Activated T-helper 1 cell treated with anti-CD3 and anti-CD28 coated beads, Interleukin-2, amount 50 U/mL, for 16 hours (primary cell): ENCODE measurements around the gene ALDH1L1.

Experiments
- DNase-seq, 2 donors: peaks; one replicate each; pipeline ENCODE4 v3.0.0-alpha.2; 2020; ENCODE audit warnings: low read depth in 1 of 2, low spot score in 1 of 2

ALDH1L1 gene

GRCh38 chr3:126056681-126057500 lies 123.5 kb downstream of the ALDH1L1 start:
- no peak for DNase-seq

DNA sequence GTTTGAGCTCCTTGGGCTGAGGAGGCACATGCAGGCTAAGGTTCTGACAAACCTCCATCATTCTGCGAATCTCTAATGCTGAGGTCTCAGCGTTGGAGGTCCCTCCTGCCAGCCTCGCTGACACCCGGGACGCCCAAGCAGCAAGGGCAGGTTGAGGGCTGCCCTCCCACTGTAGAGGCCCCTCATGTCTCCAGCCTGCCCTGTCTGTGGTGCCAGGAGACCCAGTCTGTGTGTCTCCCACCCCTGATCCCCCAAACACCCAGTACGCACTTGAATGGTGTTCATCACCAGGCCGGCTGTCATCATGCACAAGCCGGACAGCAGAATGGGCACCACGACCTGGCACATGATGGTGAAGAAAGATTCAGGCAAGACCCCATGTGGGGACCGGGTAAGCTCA lies 124.3 kb downstream of the ALDH1L1 start:
- no peak for DNase-seq

- DNase-seq = no peak
Measured at GRCh38 chr3:126054870-126055269, 125.5 kb downstream of the ALDH1L1 start.

GRCh38 chr3:126053949-126054569 lies 126.3 kb downstream of the ALDH1L1 start:
- DNase-seq = no peak
